NCI-H446 treated with DMSO at 0.1 percent for 48 hours (cell line): ENCODE data around the gene MYH16.
"Not testable (repeated sequence)": the region's sequence is repeated elsewhere in the genome, so short reads cannot be mapped to it uniquely, and the experiment has no call there.

ENCODE experiments used
- DNase-seq: peaks from one replicate; lab custom pipeline; 2025; lab: John Stamatoyannopoulos, UW

MYH16 gene

DNA sequence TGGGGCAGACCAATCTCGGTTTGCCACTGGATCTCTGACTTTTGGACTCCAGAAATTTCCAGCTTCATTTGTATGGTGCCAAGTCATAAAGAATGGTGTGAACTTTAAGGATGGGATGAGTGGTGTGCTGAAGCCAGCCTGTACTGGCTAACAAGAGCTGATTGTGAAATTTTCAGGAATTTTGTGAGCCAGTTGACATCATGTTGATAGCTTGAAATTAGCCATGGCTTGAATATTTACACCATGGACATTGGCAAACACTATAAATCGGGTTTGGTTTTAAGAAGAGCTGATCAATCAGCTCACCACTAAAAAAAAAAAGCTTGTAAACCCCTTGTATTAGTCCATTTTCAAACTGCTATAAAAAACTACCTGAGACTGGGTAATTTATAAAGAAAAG, 14.1 kb upstream of the MYH16 start:
- DNase-seq = no peak

DNA sequence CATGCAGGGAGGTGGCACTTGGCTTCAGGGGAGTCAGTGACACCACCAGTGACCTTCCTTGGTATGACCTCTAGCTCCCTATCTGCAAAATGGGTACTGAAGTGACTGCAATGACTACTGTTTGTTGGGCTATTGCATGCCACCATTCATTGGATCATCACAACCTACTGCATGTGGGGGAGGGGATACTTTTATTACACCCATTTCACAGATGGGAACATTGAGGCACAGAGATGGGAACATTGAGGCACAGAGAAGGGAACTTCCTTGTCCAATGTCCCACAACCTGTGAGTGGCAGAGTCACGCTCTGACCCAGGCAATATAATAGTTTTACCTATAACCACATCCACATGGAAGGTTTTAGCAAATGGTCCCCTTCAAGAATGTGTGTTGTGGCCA, 12.2 kb upstream of the MYH16 start:
- no peak for DNase-seq

DNA sequence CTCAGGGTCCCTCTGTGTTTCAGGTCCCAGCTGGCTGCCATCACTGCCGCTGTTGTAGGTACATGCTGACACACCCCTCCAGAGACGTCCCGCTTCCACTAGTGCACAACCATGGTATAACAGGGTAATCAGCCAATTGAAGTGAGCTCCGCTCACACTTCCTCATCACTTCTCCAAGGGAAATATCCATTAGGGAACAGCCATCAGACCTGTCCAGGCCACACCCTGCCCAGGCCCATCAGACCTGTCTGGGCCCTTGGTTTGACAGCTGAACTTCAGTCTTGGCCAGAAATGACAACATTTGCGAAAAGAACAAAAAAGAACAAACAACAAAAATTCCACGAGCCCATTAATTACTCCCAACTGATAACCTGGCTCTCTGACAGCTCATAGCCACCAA, 11.0 kb upstream of the MYH16 start:
- no peak for DNase-seq

DNA sequence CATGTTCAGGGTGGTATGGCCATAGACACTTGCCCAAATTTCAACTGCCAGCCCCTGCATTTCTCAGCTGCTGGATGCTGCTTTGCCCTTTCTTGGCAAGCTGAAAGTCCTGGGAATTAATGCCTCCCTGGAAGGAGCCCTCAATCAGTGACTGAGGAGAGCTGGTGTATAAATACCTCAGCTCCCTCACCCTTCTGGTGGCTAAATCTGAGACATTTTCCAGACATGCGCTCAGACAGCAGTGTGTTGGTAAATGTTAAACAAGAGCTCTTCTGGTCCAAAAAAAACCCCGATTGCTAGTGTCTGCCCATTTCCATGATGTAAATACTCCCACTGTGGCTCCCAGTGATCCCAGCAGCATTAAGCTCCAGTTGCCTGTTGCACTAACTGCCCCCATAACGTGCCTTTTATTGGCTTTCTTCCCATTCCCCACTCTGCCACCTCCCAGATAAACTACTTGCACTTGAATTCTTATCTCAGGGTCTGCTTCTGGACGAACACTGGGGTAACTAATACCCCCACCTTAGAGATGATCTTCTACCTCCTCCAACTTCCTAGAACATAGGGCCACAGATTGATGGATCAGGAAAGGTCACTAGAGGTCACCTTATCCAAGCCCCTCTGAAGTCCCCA, 6.7 kb upstream of the MYH16 start:
- DNase-seq = no peak

DNA sequence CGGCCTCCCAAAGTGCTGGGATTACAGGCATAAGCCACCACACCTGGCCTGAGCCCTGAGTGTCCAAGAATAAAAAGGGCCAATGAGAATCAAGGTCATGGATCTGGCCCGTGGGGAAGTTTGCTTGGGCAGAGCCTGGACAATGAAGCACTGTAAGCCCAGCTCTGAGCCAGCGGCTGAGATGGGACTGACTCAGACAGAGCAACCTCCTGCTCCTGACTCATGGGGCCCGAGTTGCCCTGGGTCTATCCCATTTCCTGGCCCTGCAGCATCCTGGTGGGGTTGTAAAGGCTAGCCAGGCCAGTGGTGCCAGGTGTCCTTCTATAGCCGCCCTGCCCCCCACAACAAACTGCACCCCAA, 5.2 kb upstream of the MYH16 start:
- no peak for DNase-seq

DNA sequence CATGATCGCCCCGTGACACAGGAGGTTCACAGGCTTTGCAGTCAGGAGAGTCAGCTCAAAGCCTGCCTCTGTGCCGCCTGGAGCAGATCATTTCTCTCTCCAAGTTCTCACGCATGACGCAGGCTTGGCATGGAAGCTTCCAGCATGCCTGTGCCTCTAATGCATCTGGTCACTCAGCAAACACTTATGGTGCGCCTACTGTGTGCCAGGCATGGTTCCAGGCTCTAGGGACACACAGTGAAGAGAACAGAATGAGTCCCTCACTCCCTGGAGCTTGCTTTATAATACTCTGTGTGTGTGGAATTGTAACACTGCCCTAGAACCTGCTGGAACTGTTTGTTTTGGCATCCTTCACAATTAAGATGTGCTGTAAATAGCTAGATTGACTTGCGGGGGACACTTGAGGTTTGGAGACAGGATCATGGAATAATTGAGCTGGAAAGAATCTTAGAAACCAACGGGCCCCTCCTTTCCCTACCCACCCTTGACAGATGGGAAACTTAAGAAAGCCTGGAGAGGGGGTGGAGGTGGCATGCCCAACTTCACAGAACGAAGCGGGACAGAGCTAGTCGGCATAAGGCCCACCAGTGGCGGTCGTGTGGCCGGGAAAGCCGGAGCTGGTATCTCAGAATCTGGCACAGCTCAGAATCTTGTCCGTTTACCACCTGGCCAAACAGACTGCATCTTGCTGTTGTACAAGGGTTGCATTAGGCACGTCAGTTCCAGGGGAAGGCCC, 4.6 kb upstream of the MYH16 start:
- peak; percentile 59 for DNase-seq

DNA sequence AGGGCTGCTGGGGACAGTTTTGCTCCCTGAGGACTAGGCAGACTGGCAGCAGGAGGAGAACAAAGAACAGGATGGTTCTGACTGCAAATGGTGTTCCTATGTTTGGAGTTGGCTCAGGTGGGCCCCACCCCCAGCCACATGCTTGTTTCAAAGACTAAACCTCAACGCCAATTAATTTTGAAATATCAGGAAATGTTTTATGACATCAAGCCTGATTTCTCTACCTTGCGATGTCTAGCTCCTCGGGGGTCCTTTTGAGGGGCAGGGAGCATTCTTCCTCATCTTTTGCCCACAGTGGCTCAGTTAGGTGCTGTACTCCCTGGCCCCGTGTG, 4.1 kb upstream of the MYH16 start:
- no peak for DNase-seq

DNA sequence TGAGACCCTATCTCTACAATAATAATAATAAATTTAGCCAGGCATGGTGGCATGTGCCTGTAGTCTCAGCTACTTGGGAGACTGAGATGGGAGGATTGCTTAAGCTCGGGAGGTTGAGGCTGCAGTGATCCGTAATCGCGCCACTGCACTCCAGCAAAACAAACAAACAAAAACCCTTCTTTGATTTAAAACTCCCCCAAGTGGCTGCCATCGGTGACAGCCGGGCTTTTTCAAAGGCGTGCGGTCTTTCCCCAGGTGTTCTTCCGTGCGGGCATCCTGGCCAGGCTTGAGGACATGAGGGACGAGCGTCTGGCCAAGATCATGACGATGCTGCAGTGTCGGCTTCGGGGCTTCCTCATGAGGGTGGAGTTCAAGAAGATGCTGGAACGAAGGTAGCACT, 1.9 kb upstream of the MYH16 start:
- DNase-seq = no peak

DNA sequence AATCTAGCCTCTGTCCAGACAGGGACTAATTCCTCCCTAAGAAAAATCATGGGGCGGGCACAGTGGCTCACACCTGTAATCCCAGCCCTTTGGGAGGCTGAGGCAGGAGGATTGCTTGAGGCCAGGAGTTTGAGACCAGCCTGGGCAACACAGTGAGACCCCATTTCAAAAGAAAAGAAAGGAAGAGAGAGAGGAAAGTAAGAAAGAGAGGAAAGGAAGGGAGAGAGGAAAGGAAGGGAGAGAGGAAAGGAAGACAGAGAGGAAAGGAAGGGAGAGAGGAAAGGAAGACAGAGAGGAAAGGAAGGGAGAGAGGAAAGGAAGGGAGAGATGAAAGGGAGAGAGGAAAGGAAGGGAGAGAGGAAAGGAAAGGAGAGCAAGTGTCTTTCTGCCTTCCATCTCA, 922 bp downstream of the MYH16 start:
- not testable (repeated sequence) for DNase-seq

DNA sequence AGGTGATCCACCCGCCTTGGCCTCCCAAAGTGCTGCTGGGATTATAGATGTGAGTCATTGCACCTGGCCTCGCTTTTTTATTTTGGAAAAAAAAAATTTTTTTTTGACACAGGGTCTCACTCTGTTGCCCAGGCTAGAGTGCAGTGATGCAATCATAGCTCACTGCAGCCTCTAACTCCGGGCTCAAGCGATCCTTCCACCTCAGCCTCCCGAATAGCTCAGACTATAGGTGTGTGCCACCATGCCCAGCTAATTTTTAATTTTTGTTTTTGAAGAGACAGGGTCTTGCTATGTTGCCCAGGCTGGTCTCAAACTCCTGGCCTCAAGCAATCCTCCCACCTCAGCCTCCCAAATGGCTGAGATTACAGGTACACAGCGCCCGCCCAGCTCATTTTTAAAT, 2.3 kb downstream of the MYH16 start:
- DNase-seq = not testable (repeated sequence)

DNA sequence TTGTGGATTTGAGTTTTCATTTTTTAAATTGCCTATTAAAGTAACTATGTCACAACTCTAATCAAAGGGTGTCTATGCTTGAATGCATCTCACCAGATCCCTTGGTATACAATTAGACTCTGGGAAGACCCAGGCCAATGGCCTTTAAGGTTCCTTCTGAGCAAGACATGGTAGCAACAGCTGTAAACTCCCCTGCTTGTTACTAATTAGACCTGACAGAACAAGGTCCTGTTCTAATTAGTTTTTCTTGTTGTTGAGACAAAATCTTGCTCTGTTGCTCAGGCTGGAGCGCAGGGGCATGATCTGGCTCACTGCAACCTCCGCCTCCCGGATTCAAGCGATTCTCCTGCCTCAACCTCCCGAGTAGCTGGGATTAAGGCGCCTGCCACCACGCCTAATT, 2.9 kb downstream of the MYH16 start:
- DNase-seq = no peak

DNA sequence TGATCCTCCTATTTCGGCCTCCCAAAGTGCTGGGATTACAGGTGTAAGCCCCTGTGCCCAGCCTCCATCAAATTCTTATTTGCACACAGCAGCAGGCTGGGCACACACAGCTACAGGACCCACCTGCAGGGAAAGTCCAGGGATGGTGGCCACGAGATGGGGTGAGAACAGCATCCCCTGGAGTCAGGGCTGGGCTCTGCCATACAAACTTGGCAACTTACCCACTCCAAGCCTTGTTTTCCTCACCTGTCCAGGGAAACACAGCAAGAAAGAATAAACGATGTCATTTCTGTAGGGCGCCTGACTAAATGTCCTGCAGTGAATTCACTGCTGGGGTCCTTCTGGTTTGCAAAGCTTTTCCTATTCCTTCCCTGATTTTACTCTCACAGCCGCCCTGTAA, 5.5 kb downstream of the MYH16 start:
- no peak for DNase-seq

DNA sequence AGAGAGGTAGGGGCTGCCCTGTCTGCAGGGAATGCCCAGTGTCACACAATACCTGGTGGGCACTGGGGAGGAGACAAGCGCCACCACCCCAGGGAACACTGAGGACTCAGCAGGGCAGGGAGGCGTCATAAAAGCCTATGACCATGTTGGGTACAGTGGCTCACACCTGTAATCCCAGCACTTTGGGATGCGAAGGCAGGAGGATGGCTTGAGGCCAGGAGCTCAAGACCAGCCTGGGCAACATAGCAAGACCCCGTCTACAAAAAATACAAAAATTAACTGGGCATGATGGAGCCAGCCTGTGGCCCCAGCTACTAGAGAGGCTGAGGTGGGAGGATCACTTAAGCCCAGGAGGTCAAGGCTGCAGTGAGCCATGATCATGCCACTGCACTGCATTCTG, 11.5 kb downstream of the MYH16 start:
- not testable (repeated sequence) for DNase-seq

DNA sequence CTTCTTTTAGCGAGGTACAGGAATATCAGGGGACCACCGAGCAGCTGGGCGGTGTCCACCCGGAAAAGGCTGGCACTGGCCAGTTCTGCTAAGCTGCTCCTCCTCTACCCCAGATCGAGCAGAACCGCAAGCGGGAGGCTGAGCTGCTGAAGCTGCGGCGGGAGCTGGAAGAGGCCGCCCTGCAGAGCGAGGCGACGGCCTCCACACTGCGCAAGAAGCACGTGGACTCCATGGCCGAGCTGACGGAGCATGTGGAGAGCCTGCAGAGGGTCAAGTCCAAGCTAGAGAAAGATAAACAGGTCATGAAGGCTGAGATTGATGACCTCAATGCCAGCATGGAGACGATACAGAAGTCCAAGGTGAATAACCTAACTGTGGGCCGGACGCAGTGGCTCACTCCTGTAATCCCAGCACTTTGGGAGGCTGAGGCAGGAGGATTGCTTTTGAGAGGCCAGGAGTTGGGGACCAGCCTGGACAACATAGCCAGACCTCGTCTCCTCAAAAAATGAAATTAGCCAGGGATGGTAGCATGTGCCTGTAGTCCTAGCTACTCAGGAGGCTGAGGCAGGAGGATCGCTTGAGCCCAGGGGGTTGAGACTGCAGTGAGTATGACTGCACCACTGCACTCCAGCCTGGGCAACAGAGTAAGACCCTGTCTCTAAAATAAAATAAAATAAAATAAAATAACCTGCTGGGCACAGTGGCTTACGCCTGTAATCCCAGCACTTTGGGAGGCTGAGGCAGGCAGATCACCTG, 15.3 kb downstream of the MYH16 start:
- no peak for DNase-seq

DNA sequence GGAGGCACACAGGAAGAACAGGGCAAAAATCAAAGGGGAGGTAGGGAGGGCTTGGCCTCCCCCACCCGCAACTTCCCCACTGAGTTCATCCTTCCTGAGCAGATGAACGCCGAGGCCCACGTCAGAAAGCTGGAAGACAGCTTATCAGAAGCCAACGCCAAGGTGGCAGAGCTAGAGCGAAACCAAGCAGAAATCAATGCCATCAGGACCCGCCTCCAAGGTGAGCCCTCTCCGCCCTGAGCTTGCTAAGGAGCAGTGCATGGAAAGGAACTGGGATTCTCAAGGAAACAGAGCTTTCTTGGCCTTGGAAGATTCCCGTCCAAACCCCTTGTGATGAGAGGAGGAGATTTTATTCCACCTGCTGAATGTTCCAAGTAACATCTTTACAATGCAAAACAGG, 16.5 kb downstream of the MYH16 start:
- DNase-seq = no peak

DNA sequence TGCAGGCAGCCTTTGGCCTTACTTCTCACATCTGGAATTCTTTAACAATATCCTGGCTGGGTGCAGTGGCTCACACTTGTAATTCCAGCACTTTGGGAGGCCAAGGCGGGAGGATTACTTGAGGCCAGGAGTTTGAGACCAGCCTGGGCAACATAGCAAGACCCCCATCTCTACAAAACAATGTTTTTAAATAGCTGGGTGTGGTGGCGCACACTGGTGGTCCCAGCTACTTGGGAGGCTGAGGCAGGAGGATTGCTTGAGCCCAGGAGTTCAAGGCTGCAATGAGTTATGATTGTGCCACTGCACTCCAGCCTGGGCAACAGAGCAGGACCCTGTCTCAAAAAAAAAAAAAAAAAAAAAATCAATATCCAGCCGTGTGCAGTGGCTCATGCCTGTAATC, 17.5 kb downstream of the MYH16 start:
- not testable (repeated sequence) for DNase-seq

DNA sequence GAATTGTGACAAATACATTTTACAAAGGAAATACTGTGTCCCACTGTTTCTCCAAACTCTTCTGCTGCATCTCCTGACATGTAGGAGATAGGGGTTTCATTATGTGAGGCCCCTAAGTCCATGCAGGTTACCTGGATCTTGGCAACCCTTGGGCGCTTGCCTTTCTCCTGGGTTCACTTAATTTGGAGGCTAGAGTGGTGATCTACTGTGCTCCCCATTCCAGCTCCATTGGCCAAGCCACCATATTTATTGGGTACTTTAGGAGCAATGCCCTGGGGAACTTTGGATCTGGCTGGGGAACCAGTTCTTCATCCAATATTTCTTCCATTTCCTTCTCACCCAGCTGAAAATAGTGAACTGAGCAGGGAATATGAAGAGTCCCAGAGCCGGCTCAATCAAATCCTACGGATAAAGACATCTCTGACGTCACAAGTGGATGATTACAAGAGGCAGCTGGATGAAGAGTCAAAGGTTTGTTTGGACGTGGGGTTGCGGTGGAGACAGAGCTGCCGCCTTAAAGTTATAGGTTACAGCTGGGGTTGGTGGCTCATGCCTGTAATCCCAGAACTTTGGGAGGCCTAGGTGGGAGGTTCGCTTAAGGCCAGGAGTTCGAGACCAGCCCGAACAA, 18.5 kb downstream of the MYH16 start:
- DNase-seq = no peak

DNA sequence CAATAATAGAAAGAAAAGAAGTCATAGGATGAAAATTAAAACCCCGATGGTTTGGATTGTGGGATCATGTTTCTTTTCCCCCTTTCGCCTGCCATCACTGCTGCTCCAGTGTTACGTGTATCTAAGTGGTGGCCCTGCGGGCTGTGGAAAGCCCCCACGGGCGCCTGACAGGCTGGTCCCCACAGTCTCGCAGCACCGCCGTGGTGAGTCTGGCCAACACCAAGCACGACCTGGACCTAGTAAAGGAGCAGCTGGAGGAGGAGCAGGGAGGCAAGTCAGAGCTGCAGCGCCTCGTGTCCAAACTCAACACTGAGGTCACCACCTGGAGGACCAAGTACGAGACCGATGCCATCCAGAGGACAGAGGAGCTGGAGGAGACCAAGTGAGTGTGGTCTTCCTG, 19.5 kb downstream of the MYH16 start:
- DNase-seq = no peak

DNA sequence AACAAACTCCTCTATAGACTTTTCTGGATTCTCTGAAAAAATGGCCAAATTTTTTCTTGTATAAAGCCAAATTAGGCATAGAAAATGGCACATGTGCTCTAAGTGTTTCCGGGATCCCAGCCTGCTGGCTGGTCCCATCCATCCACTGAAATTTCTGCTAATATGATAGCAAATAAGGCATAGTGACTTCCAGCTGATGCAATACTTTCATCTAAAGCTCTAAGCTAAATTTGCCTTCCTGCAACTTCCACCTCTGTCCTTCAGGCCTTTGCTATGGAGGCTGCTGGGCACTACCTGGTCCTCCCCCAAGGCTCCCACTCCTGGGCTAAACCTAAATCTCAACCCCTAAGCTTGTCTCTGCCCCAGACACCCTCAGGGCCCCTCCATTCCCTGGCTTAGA, 20.5 kb downstream of the MYH16 start:
- no peak for DNase-seq

DNA sequence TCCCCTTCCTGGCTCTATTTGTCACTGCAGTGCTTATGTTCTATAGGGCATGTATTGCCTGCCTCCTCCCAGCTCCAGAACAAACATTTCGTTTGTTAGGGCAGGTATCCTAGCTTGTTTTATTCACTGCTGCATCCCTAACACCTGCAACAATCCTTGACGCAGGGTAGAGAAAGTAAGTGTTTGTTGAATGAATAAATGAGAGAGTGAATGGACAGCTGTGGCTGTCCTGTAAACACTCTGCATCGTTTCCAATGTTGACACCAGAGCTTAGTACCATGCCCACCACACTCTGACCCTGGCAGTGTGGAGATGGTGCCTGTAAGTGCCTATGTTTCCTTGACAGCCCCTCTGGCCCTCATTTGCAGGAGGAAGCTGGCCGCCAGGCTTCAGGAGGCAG, 21.0 kb downstream of the MYH16 start:
- no peak for DNase-seq

DNA sequence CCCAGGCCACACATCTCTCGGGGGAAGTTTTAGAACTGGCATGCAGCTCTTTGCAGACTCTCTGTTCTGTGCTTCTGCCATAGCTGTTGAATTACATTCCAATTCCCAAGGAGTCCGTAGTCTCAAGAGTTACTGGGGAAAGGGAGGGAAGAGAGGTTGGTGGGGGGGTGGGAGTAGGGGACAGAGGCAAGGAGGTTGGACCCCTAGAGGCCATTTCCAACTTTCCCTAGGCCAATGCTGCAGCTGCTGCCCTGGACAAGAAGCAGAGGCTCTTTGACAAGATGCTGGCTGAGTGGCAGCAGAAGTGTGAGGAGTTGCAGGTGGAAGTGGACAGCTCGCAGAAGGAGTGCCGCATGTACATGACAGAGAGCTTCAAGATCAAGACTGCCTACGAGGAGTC, 23.8 kb downstream of the MYH16 start:
- DNase-seq = no peak

DNA sequence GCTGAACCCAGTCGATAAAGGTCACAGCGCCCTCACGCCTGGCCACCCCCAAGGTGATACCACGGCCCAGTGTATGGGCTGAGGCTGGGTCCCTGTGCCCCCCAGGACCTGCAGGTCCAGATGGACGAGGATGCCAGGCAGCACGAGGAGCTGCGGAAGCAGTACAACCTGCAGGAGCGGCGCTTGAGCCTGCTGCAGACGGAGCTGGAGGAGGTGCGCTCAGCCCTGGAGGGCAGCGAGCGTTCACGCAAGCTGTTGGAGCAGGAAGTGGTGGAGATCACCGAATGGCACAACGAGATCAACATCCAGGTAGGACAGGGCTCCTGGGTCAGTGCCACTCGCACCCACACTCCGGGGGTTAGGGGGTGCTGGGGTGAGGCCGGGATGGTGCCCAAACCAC, 28.9 kb downstream of the MYH16 start:
- no peak for DNase-seq
